Activated B cell treated with CpG ODN at 0.5 μM for 24 hours (primary cell): ENCODE results near the gene SHFL. TPM values are rescaled to one million over a fixed set of nuclear protein-coding genes. Genes with fewer than 3 reads are reported as not detected.

ENCODE experiments used
- ATAC-seq: fragments of 200-7000 bp; cut with Tn5 transposase; one replicate; pipeline ENCODE4 v1.10.0; 2021; ENCODE audit warnings: low read depth, mild to moderate bottlenecking, moderate library complexity
- CTCF ChIA-PET: fragments of 350-600 bp; sonication (Branson Sonifier 250); formaldehyde crosslinking; loops from one replicate; lab custom pipeline; 2021; ENCODE audit warnings: antibody characterized with exemption; lab: Charles Lee
- POLR2A ChIA-PET: fragments of 350-600 bp; sonication (Branson Sonifier 250); formaldehyde crosslinking; loops from one replicate; lab custom pipeline; 2021; ENCODE audit warnings: antibody characterized with exemption; lab: Charles Lee
- DNase-seq: peaks from one replicate; pipeline ENCODE4 v3.0.0; 2022
- H3K27ac Mint-ChIP-seq: one replicate; pipeline ENCODE4 v1.8.0; 2020; ENCODE audit warnings: mixed read lengths
- H3K27me3 Mint-ChIP-seq: one replicate; pipeline ENCODE4 v1.8.0; 2021; ENCODE audit warnings: mixed read lengths
- H3K36me3 Mint-ChIP-seq: one replicate; pipeline ENCODE4 v1.8.0; 2021; ENCODE audit warnings: low read depth, mixed read lengths
- H3K4me1 Mint-ChIP-seq: one replicate; pipeline ENCODE4 v1.8.0; 2021; ENCODE audit warnings: mixed read lengths
- H3K4me3 Mint-ChIP-seq: one replicate; pipeline ENCODE4 v1.8.0; 2020; ENCODE audit warnings: mild to moderate bottlenecking, mixed read lengths
- H3K9me3 Mint-ChIP-seq: one replicate; pipeline ENCODE4 v1.8.0; 2020; ENCODE audit warnings: mixed read lengths
- CTCF ChIP-seq: fragments of 200-600 bp; IDR thresholded peaks from one replicate; pipeline ENCODE4 v1.8.0; 2022; ENCODE audit warnings: antibody characterized with exemption, mild to moderate bottlenecking
- intact Hi-C: fragments of 100-400 bp; cut with micrococcal nuclease; formaldehyde crosslinking; loops from one replicate; pipeline ENCODE4 v1.15.1; 2024
- total RNA-seq: library from RNA; stranded (reverse); gene quantifications from 2 replicates; pipeline ENCODE4 v1.2.3, GENCODE V29; 2022

Gene SHFL
- total RNA-seq, 1 donor from 2014 or later = 61.3 TPM

- H3K9me3 Mint-ChIP-seq = no peaks in the 10 kb centered on the region
- no peak overlapping the region for H3K27ac Mint-ChIP-seq
- POLR2A ChIA-PET = interaction anchor here (0.7 to 1.3 kb wide), 3 partner anchors 9 to 118 kb away, joined by 3 to 7 read pairs (median 5); partner anchors contain the start of gene P2RY11
- intact Hi-C loops = loop anchor here (1.0 to 5.0 kb wide), 3 partner anchors 24 to 130 kb away; partner anchors contain the start of gene SHFL
- peaks cover 29% of the 10 kb centered on the region for H3K4me1 Mint-ChIP-seq
- ATAC-seq = no peak
- H3K36me3 Mint-ChIP-seq = peaks cover 29% of the 10 kb centered on the region
- CTCF ChIA-PET = interaction anchor here (1.0 to 2.7 kb wide), 4 partner anchors 8 to 129 kb away, joined by 3 to 11 read pairs (median 5); no protein-coding TSS in a partner anchor
- no peak for TF ChIP-seq CTCF
- DNase-seq = no peak
- no peaks in the 10 kb centered on the region for H3K27me3 Mint-ChIP-seq
- no peak overlapping the region for H3K4me3 Mint-ChIP-seq
These were observed 34.5 kb downstream of the SHFL start for GRCh38 chr19:10120538-10121189.

DNA sequence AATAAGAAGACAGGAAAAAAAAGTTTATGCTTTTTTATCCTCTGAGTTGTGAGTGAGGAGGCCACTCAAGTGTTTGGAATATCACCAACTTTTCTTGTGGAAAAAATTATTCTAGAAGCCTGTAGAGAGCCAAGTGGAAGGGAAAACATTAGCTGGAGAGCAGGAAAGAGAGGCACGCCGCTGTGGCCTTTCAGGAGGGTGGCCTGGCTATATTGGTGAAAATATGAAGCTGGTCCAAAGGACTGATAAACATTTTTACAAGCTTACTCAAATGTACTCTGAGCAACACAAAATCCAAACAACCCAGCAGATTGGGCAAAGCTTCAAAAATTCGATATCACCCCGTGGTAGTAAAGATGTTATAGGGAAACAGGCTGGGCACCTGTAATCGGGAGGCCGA, 35.9 kb downstream of the SHFL start:
- no peaks in the 10 kb centered on the region for H3K9me3 Mint-ChIP-seq
- H3K27ac Mint-ChIP-seq = no peak overlapping the region
- no peak overlapping the region for H3K4me3 Mint-ChIP-seq
- ChIA-PET CTCF (interaction anchor here (0.7 to 2.7 kb wide), 3 partner anchors 9 to 128 kb away, joined by 3 to 11 read pairs (median 4); partner anchors contain the start of gene P2RY11), POLR2A (interaction anchor here (0.6 to 1.5 kb wide), 7 partner anchors 9 to 333 kb away, joined by 3 to 16 read pairs (median 6); partner anchors contain the start of genes PPAN and TYK2)
- TF ChIP-seq CTCF = no peak
- DNase-seq (no peak), ATAC-seq (no peak)
- H3K27me3 Mint-ChIP-seq = no peaks in the 10 kb centered on the region
- H3K36me3 Mint-ChIP-seq = peaks cover 17% of the 10 kb centered on the region
- H3K4me1 Mint-ChIP-seq = peaks cover 37% of the 10 kb centered on the region
- intact Hi-C loops = loop anchor here (5.0 kb wide), 1 partner anchor 35 kb away; the partner anchor contains the start of gene SHFL

DNA sequence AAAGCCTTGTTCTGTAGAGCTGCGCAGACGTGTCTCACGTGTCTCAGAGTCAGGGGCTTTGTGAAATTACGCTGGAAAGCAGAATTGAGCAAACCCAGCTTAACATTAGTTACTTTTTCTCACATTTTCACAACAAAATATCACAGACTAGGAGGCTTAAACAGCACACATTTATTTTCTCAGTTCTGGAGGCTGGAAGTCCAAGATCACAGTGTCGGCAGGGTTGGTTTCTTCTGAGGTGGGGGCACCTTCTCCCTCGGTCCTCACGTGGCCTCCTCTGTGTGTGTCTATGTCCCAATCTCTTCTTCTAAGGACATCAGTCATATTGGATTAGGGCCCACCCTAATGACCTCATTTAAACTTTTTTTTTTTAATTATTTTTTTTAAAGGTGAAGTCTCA, 38.3 kb downstream of the SHFL start:
- Mint-ChIP-seq H3K36me3 (peaks cover 4% of the 10 kb centered on the region), H3K9me3 (no peaks in the 10 kb centered on the region), H3K4me3 (no peak overlapping the region), H3K4me1 (peaks cover 28% of the 10 kb centered on the region), H3K27ac (no peak overlapping the region), H3K27me3 (no peaks in the 10 kb centered on the region)
- TF ChIP-seq CTCF = no peak
- ATAC-seq (no peak), DNase-seq (no peak)
- intact Hi-C loops = loop anchor here (5.0 kb wide), 1 partner anchor 37 kb away; the partner anchor contains the start of gene SHFL
- ChIA-PET POLR2A (no interaction called here), CTCF (no interaction called here)

- no peaks in the 10 kb centered on the region for H3K9me3 Mint-ChIP-seq
- ATAC-seq = peak; percentile 83
- no peak for DNase-seq
- no peaks in the 10 kb centered on the region for H3K36me3 Mint-ChIP-seq
- peak overlapping the region; percentile 53 for H3K27ac Mint-ChIP-seq
- intact Hi-C loops = loop anchor here (2.0 kb wide), 1 partner anchor 69 kb away; the partner anchor contains the start of gene DNMT1
- no peak for TF ChIP-seq CTCF
- peaks cover 17% of the 10 kb centered on the region for H3K4me1 Mint-ChIP-seq
- ChIA-PET CTCF (no interaction called here), POLR2A (interaction anchor here (0.6 to 1.2 kb wide), 3 partner anchors 15 to 754 kb away, joined by 3 to 8 read pairs (median 5); partner anchors contain the start of gene P2RY11)
- no peaks in the 10 kb centered on the region for H3K27me3 Mint-ChIP-seq
- no peak overlapping the region for H3K4me3 Mint-ChIP-seq
These were observed 40.1 kb downstream of the SHFL start for GRCh38 chr19:10126213-10126639.

- no peaks in the 10 kb centered on the region for H3K27me3 Mint-ChIP-seq
- ChIA-PET CTCF (no interaction called here), POLR2A (no interaction called here)
- no peak for TF ChIP-seq CTCF
- H3K9me3 Mint-ChIP-seq = no peaks in the 10 kb centered on the region
- H3K4me1 Mint-ChIP-seq = no peaks in the 10 kb centered on the region
- no peak overlapping the region for H3K27ac Mint-ChIP-seq
- H3K4me3 Mint-ChIP-seq = no peak overlapping the region
- intact Hi-C loops = no loop called here
- DNase-seq (no peak), ATAC-seq (no peak)
- peaks cover 46% of the 10 kb centered on the region for H3K36me3 Mint-ChIP-seq
These were observed 46.8 kb downstream of the SHFL start for GRCh38 chr19:10132905-10133304.
